GM19023 (cell line): ENCODE data around the gene SYK.

ENCODE experiments used
- ATAC-seq: cut with Tn5 transposase; IDR thresholded peaks from one replicate; pipeline ENCODE4 v1.9.1; 2021; ENCODE audit warnings: mild to moderate bottlenecking, moderate library complexity; ENCODE audit not compliant: unreplicated experiment

The SYK gene

DNA sequence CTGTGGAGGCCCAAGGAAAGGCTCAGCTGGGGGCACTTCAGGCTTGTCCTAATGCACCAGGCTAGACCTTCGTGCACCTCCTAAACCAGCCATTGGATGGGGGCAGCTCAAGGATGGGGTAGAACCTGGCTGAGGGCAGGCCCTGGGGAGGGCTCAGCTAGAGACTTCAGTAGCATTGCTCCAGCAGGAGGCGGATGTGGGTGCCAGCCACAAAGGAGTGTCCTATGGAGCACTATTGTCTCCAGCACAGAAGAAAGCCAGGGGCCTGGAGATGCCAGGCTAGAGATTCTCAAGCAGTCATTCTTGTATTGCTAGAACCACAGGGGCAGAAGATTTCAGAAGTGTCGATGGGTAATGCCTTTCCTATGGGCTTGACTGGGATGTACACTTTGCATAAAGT, 131.8 kb downstream of the SYK start:
- no peak for ATAC-seq

GRCh38 chr9:90939351-90939750, 137.7 kb downstream of the SYK start:
- ATAC-seq, result no peak

GRCh38 chr9:90940280-90940679, 138.7 kb downstream of the SYK start:
- no peak for ATAC-seq

DNA sequence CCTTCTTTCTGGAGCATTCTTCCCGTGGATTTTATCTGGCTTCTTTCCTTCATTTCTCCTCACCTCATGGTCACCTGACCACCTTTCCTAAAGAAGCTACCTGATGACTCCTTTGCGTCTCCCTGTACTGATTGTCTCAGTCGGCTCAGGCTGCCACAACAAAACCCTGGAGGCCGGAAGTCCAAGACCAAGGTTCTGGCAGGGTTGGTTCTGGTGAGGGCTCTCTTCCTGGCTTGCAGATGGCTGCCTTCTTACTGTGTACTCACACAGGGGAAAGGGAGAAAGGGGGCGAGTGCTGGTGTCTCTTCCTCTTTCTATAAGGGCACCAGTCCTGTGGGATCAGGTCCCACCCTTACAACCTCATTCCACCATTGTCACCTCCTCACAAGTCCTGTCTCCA, 140.0 kb downstream of the SYK start:
- ATAC-seq, result no peak

- no peak for ATAC-seq
These were observed 140.9 kb downstream of the SYK start for GRCh38 chr9:90942555-90942954.

- ATAC-seq, result no peak
These were observed 141.7 kb downstream of the SYK start for GRCh38 chr9:90943341-90943740.

DNA sequence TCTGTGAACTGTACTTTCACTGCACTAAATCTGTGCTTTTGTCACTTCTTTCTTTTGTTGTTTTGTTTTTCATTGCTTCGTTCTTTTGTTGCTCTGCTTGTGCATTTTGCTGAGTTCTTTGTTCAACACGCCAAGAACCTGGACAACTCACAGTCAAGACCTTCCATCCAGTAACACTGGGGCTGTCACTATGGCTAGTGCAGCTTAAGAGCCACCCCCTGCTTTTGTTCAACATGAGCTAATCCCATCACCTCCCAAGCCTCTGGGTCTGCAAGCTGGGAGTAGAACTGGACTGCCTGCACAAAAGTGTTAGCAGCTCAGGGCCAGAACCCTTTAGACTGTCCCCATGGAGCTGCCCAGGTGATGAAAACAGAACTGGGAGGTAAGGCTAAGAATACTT, 143.7 kb downstream of the SYK start:
- ATAC-seq, result no peak

DNA sequence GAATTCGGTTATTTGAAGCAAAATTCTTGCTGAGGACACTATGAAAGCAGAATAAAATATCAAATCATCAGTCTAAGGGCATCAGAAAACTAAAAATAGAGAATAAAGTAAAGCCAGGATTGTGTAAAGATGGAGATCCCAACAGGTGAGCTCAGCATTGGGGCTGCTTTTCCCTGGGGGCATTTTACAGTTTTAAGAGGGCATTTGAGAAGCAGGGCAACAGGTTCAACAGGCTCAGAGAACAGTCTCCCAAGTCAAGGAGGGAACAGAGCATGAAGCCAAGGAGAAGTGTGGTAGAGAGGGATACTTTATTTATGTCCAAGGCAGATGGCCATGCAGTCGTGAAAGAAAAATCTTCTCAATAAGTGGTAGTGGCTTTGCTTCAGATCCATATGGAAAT, 145.4 kb downstream of the SYK start:
- ATAC-seq, result no peak
